GM12872 (cell line): ENCODE measurements around the gene RHOC.

Experiments used
- TF ChIP-seq, protein P1 (sequence below): IDR thresholded peaks from 3 replicates; pipeline ENCODE4 v1.5.1; 2011; ENCODE audit warnings: low read depth, mild to moderate bottlenecking, low read length, moderate library complexity; ENCODE audit not compliant: insufficient read depth

The RHOC gene

DNA sequence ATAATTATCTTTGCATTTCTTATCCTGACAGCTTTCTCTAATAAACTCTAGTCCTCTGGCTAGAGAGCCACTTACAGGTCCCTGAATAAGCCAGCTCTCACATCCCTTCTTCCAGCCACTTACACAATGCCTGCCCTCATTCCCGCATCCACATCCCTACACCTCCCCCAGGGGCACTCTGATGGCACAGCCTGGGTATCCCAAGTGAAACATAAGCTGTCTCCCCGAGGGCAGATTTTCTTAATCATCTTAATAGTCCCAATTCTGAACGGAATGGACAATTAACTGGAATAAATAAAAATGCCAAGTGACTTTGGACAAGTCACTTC, 4.9 kb downstream of the RHOC start:
- TF ChIP-seq, protein P1, sequence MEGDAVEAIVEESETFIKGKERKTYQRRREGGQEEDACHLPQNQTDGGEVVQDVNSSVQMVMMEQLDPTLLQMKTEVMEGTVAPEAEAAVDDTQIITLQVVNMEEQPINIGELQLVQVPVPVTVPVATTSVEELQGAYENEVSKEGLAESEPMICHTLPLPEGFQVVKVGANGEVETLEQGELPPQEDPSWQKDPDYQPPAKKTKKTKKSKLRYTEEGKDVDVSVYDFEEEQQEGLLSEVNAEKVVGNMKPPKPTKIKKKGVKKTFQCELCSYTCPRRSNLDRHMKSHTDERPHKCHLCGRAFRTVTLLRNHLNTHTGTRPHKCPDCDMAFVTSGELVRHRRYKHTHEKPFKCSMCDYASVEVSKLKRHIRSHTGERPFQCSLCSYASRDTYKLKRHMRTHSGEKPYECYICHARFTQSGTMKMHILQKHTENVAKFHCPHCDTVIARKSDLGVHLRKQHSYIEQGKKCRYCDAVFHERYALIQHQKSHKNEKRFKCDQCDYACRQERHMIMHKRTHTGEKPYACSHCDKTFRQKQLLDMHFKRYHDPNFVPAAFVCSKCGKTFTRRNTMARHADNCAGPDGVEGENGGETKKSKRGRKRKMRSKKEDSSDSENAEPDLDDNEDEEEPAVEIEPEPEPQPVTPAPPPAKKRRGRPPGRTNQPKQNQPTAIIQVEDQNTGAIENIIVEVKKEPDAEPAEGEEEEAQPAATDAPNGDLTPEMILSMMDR: no peak

DNA sequence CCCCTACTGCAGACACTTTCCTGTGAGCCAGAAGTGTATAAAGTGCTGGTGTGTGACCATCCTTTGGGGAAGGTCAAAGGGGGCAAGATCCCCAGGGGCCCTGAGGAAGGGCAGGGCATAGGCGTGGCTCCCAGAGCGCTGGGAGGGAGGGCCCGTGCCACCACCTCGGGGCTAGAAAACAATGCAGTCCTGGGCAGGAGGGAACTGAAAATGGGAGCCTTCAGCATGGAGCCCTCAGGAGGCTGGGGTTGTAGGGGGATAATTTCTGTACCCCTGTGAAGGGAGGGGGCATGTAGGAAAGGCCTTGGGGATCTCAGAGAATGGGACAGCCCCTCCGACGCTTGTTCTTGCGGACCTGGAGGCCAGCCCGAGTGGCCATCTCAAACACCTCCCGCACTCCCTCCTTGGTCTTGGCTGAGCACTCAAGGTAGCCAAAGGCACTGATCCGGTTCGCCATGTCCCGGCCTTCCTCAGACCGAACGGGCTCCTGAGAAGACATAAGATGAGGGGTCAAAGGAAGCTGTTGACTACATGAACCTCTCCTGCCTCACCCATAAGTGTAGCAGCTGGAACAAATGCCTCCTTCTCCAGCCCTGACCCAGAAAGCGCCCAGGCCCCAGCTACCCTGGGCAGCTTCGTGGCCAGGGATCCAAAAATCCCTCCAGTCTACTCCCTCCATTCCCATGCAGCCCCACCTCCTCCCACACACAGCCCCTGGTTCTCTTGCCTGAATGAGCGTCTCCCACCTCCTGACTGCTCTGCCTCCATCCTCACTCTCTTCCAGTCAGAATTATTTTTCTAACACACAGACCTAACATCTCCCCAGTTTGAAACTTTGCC, 5.5 kb downstream of the RHOC start:
- TF ChIP-seq, protein P1: no peak

- TF ChIP-seq, protein P1: no peak
These were observed 6.4 kb downstream of the RHOC start for GRCh38 chr1:112700290-112701226.

- TF ChIP-seq, protein P1: no peak
These were observed 7.3 kb downstream of the RHOC start for GRCh38 chr1:112699425-112700144.

GRCh38 chr1:112698366-112699310, 8.3 kb downstream of the RHOC start:
- TF ChIP-seq, protein P1: no peak

GRCh38 chr1:112697781-112698201, 9.1 kb downstream of the RHOC start:
- TF ChIP-seq, protein P1: no peak
